ENCODE data around the gene LDLR.
"Not testable (repeated sequence)": the region's sequence is repeated elsewhere in the genome, so short reads cannot be mapped to it uniquely, and the experiment has no call there.

Gene LDLR

GRCh38 chr19:11142528-11143171, 53.4 kb downstream of the LDLR start:
- peak; percentile 26 for DNase-seq

- DNase-seq = no peak
Observed at GRCh38 chr19:11145536-11145924, 56.3 kb downstream of the LDLR start.

GRCh38 chr19:11148001-11148400, 58.7 kb downstream of the LDLR start:
- DNase-seq = no peak

GRCh38 chr19:11151181-11151580, 61.9 kb downstream of the LDLR start:
- DNase-seq = no peak

- no peak for DNase-seq
Observed at GRCh38 chr19:11152318-11153062, 63.2 kb downstream of the LDLR start.

GRCh38 chr19:11154683-11155047, 65.4 kb downstream of the LDLR start:
- no peak for DNase-seq

GRCh38 chr19:11155373-11156120, 66.3 kb downstream of the LDLR start, which contains the start of gene SPC24:
TSS of gene SPC24 (minus strand) at chr19:11155782. CDS start at chr19:11155776, 6 bp downstream.
- DNase-seq = peak; percentile 98

GRCh38 chr19:11159598-11160439, 70.6 kb downstream of the LDLR start:
- DNase-seq = no peak

- DNase-seq = not testable (repeated sequence)
Observed at GRCh38 chr19:11160440-11160768, 71.1 kb downstream of the LDLR start.

- no peak for DNase-seq
Observed at GRCh38 chr19:11164296-11164695, 75.0 kb downstream of the LDLR start.

- no peak for DNase-seq
Observed at GRCh38 chr19:11164879-11165406, 75.7 kb downstream of the LDLR start.

- no peak for DNase-seq
Observed at GRCh38 chr19:11165486-11166030, 76.3 kb downstream of the LDLR start.

- no peak for DNase-seq
Observed at GRCh38 chr19:11166281-11167142, 77.2 kb downstream of the LDLR start.

- no peak for DNase-seq
Observed at GRCh38 chr19:11168568-11168967, 79.3 kb downstream of the LDLR start.

- DNase-seq = no peak
Observed at GRCh38 chr19:11169896-11170678, 80.8 kb downstream of the LDLR start.

- no peak for DNase-seq
Observed at GRCh38 chr19:11171144-11171543, 81.9 kb downstream of the LDLR start.

- DNase-seq = no peak
Observed at GRCh38 chr19:11172576-11172975, 83.3 kb downstream of the LDLR start.

- DNase-seq = no peak
Observed at GRCh38 chr19:11173516-11174155, 84.4 kb downstream of the LDLR start.

GRCh38 chr19:11174336-11174735, 85.1 kb downstream of the LDLR start:
- no peak for DNase-seq

GRCh38 chr19:11175920-11176319, 86.7 kb downstream of the LDLR start:
- no peak for DNase-seq
